ENCODE results near the gene CEP128. TPM values are rescaled to one million over a fixed set of nuclear protein-coding genes. Genes with fewer than 3 reads are reported as not detected.

Gene CEP128
- total and polyA plus RNA-seq, 2 experiments from 2014 or later: 7.6 to 17.6 TPM

GRCh38 chr14:80982711-80983110 is 41.2 kb upstream of the CEP128 start:
- Histone ChIP-seq H2AFZ (no peak overlapping the region), H3K36me3 (ENCODE audit: insufficient read depth) (no peaks in the 10 kb centered on the region), H3K27me3 (ENCODE audit: insufficient read depth) (no peaks in the 10 kb centered on the region), H3K4me3 (no peak overlapping the region), H4K20me1 (replicated peaks; ENCODE audit: insufficient read depth) (no peaks in the 10 kb centered on the region), H3K4me2 (no peak overlapping the region), H3K9me2 (ENCODE audit: insufficient read depth) (no peaks in the 10 kb centered on the region; the same call in 1 of the 2 replicates), H3K4me1 (ENCODE audit: insufficient read depth) (no peaks in the 10 kb centered on the region), H3F3A (replicated peaks; ENCODE audit: low read depth) (no peaks in the 10 kb centered on the region), H3K79me2 (replicated peaks; ENCODE audit: insufficient read depth) (no peaks in the 10 kb centered on the region), H3K27ac (ENCODE audit: low read depth) (no peak overlapping the region)
- Mint-ChIP-seq H3K36me3 (ENCODE audit: low read depth) (no peaks in the 10 kb centered on the region), H3K4me1 (no peaks in the 10 kb centered on the region), H3K9me3 (no peaks in the 10 kb centered on the region), H3K4me3 (no peak overlapping the region), H3K27ac (no peak overlapping the region), H3K27me3 (ENCODE audit: insufficient read depth, low read depth, poor library complexity) (peaks cover 4% of the 10 kb centered on the region)
- DNase-seq (ENCODE audit: low spot score) (no peak), ATAC-seq (no peak)
- TF ChIP-seq EZH2 (IDR thresholded peaks at IDR 0.05; ENCODE audit: low read depth, unreplicated experiment) (no peak), ZNF331 (CRISPR knock-in tag; IDR thresholded peaks at IDR 0.05; ENCODE audit: low read depth) (no peak), EZH2phosphoT487 (IDR thresholded peaks at IDR 0.05; ENCODE audit: unreplicated experiment) (no peak), JUNB (IDR thresholded peaks at IDR 0.05; ENCODE audit: unreplicated experiment) (no peak), ZNF114 (CRISPR knock-in tag; IDR thresholded peaks at IDR 0.05) (no peak), POLR2AphosphoS5 (IDR thresholded peaks at IDR 0.05; ENCODE audit: low read depth) (no peak), CTCF (conservative IDR thresholded peaks at IDR 0.05; ENCODE audit: low read depth in 2 of 2) (no peak), STAT1 (IDR thresholded peaks at IDR 0.05; ENCODE audit: unreplicated experiment) (no peak), ETS1 (IDR thresholded peaks at IDR 0.05) (no peak)

GRCh38 chr14:80981673-80982072 is 40.1 kb upstream of the CEP128 start:
- Histone ChIP-seq H3K4me3 (no peak overlapping the region), H3K79me2 (replicated peaks; ENCODE audit: insufficient read depth) (no peaks in the 10 kb centered on the region), H3K27me3 (ENCODE audit: insufficient read depth) (no peaks in the 10 kb centered on the region), H3K4me2 (no peak overlapping the region), H3K27ac (ENCODE audit: low read depth) (no peak overlapping the region), H4K20me1 (replicated peaks; ENCODE audit: insufficient read depth) (no peaks in the 10 kb centered on the region), H3K9me2 (ENCODE audit: insufficient read depth) (peaks cover 4% of the 10 kb centered on the region), H3K4me1 (ENCODE audit: insufficient read depth) (no peaks in the 10 kb centered on the region), H3K36me3 (ENCODE audit: insufficient read depth) (no peaks in the 10 kb centered on the region), H3F3A (replicated peaks; ENCODE audit: low read depth) (no peaks in the 10 kb centered on the region), H2AFZ (no peak overlapping the region)
- no peak overlapping the region for H3K4me3 Mint-ChIP-seq
- no peak overlapping the region for H3K27ac Mint-ChIP-seq
- no peaks in the 10 kb centered on the region for H3K4me1 Mint-ChIP-seq
- H3K36me3 Mint-ChIP-seq (ENCODE audit: low read depth): no peaks in the 10 kb centered on the region
- DNase-seq (ENCODE audit: low spot score): no peak
- no peak for ATAC-seq
- peaks cover 4% of the 10 kb centered on the region for H3K27me3 Mint-ChIP-seq (ENCODE audit: insufficient read depth, low read depth, poor library complexity)
- no peaks in the 10 kb centered on the region for H3K9me3 Mint-ChIP-seq
- TF ChIP-seq JUNB (IDR thresholded peaks at IDR 0.05; ENCODE audit: unreplicated experiment): no peak
- TF ChIP-seq ZNF114 (CRISPR knock-in tag; IDR thresholded peaks at IDR 0.05): no peak
- TF ChIP-seq CTCF (conservative IDR thresholded peaks at IDR 0.05; ENCODE audit: low read depth in 2 of 2): no peak
- no peak for TF ChIP-seq NANOG (IDR thresholded peaks at IDR 0.05; ENCODE audit: borderline replicate concordance)
- no peak for TF ChIP-seq POLR2AphosphoS5 (IDR thresholded peaks at IDR 0.05; ENCODE audit: low read depth)
- TF ChIP-seq ZNF462 (CRISPR knock-in tag; IDR thresholded peaks at IDR 0.05): no peak
